Measurements from ENCODE around the gene RNF149. TPM values are rescaled to one million over a fixed set of nuclear protein-coding genes. Genes with fewer than 3 reads are reported as not detected.
A peak's percentile ranks its signal among the peaks of the same experiment; 100 is the strongest.
"Not testable (repeated sequence)": the region's sequence is repeated elsewhere in the genome, so short reads cannot be mapped to it uniquely, and the experiment has no call there.

Gene RNF149
- total and polyA plus RNA-seq, 12 donors, result 31.5 to 98.4 (median 51.7) TPM

- H3K27ac ChIP-seq; DNase-seq; intact Hi-C loops (cut with DNase I); H3K27me3 ChIP-seq; H3K4me1 ChIP-seq (replicated peaks in 1 of 2); H3K36me3 ChIP-seq (replicated peaks in 1 of 2); H3K4me3 ChIP-seq; H3K9me3 ChIP-seq (replicated peaks in 1 of 3): not testable (repeated sequence)
- WGBS, 4 donors, result 8 to 22% (median 10%) methylated on average over 2 of the region's 2 CpGs
- peak; percentile 36 to 51 (median 50) for TF ChIP-seq CTCF (IDR thresholded peaks at IDR 0.05)
Observed at GRCh38 chr2:101240694-101241093, 67.8 kb downstream of the RNF149 start.

DNA sequence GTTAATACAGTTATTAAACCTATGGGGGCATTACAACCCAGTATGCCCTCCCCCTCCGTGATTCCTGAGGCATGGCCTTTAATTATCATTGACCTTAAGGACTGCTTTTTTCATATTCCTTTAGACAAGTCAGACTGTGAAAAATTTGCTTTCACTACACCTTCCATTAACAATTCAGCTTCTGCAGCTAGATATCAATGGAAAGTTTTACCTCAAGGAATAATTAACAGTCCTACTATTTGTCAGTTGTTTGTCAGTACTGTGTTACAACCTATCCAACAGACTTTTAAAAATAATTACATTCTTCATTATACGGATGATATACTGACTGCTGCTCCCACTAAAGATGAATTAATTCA is 68.8 kb downstream of the RNF149 start:
- WGBS, 4 donors, result 73 to 92% (median 81%) methylated on average over 2 of the region's 2 CpGs

GRCh38 chr2:101238930-101239759 is 69.4 kb downstream of the RNF149 start:
- Histone ChIP-seq H3K4me1 (replicated peaks in 1 of 2) (no peaks in the 10 kb centered on the region), H3K36me3 (replicated peaks in 1 of 2) (no peaks in the 10 kb centered on the region), H3K27me3 (no peaks in the 10 kb centered on the region), H3K9me3 (replicated peaks in 1 of 3) (no peaks in the 10 kb centered on the region), H3K4me3 (no peak overlapping the region), H3K27ac (no peak overlapping the region)
- intact Hi-C loops (cut with DNase I), result no loop called here
- DNase-seq, result no peak
- TF ChIP-seq POLR2A (IDR thresholded peaks at IDR 0.05) (no peak), CTCF (IDR thresholded peaks at IDR 0.05) (no peak)
- WGBS, 4 donors, result 82 to 87% (median 83%) methylated on average over 12 of the region's 12 CpGs

More for the DNA sequence above, 68.8 kb downstream of the RNF149 start:
- H3K9me3 ChIP-seq (replicated peaks in 1 of 3); DNase-seq; intact Hi-C loops (cut with DNase I); H3K27ac ChIP-seq; H3K36me3 ChIP-seq (replicated peaks in 1 of 2); H3K27me3 ChIP-seq; H3K4me1 ChIP-seq (replicated peaks in 1 of 2); H3K4me3 ChIP-seq: not testable (repeated sequence)

DNA sequence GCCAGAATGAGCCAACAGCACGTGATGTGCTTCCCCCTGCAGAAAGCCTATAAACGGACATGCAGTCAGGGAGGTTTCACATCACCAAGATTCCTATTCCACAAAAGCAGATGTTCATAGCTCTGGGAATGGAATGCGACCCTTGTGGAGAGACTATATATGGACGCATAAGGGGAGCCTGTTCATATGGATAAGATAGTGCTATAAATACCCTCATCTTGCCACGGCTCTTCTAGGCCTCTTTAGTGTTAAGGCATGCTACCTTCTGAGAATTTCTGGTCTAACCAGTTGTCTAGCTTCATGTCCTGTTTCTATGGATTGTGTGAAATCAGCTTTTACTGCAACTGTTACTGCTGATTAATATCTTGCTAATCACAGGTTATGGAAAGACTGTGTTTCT is 70.6 kb downstream of the RNF149 start:
- DNase-seq; H3K4me1 ChIP-seq (replicated peaks in 1 of 2); H3K36me3 ChIP-seq (replicated peaks in 1 of 2); H3K4me3 ChIP-seq; intact Hi-C loops (cut with DNase I); H3K27me3 ChIP-seq; H3K9me3 ChIP-seq (replicated peaks in 1 of 3); H3K27ac ChIP-seq: not testable (repeated sequence)
- WGBS, 4 donors, result 57 to 87% (median 77%) methylated on average over 5 of the region's 5 CpGs

- H3K27me3 ChIP-seq; intact Hi-C loops (cut with DNase I); DNase-seq; H3K4me3 ChIP-seq; H3K4me1 ChIP-seq (replicated peaks in 1 of 2); H3K9me3 ChIP-seq (replicated peaks in 1 of 3); H3K27ac ChIP-seq; H3K36me3 ChIP-seq (replicated peaks in 1 of 2): not testable (repeated sequence)
- 83 to 100% (median 86%) methylated on average over 1 of the region's 1 CpG for WGBS, 4 donors
Observed at GRCh38 chr2:101235956-101236355, 72.5 kb downstream of the RNF149 start.

Data from adrenal gland (tissue), 12 donors.